H54 (cell line): ENCODE measurements around the gene FGF16.
"Not testable (repeated sequence)": the region's sequence is repeated elsewhere in the genome, so short reads cannot be mapped to it uniquely, and the experiment has no call there.

ENCODE experiments used
- DNase-seq: peaks from one replicate; pipeline ENCODE4 v3.0.0; 2011; ENCODE audit warnings: low spot score, mixed read lengths; ENCODE audit not compliant: insufficient read length
- FAIRE-seq: peaks from 3 replicates; lab custom pipeline; 2011; peaks lifted over from hg19 to GRCh38; lab: Jason Lieb, UNC
- POLR2A ChIP-seq: IDR thresholded peaks from 2 replicates; pipeline ENCODE4 v1.6.1; 2011; ENCODE audit warnings: low read depth, mild to moderate bottlenecking, low read length

FGF16 gene

GRCh38 chrX:77446908-77447652, at the start of gene FGF16:
Gene FGF16, plus strand, starts transcription at chrX:77447389. Its CDS starts 286 bp downstream, at chrX:77447675.
- no peak for TF ChIP-seq POLR2A
- FAIRE-seq (no peak), DNase-seq (no peak)

- TF ChIP-seq POLR2A = no peak
- DNase-seq = no peak
- FAIRE-seq = no peak
These were observed 48.7 kb upstream of the FGF16 start for GRCh38 chrX:77398330-77398954.

GRCh38 chrX:77404419-77404818, 42.8 kb upstream of the FGF16 start:
- DNase-seq (no peak), FAIRE-seq (no peak)
- TF ChIP-seq POLR2A = no peak

GRCh38 chrX:77407821-77408220, 39.4 kb upstream of the FGF16 start:
- DNase-seq, FAIRE-seq: not testable (repeated sequence)

- DNase-seq (no peak), FAIRE-seq (no peak)
- TF ChIP-seq POLR2A = no peak
These were observed 34.6 kb upstream of the FGF16 start for GRCh38 chrX:77412631-77413030.

- no peak for DNase-seq
- FAIRE-seq = no peak
- TF ChIP-seq POLR2A = no peak
These were observed 32.0 kb upstream of the FGF16 start for GRCh38 chrX:77415161-77415560.

- no peak for TF ChIP-seq POLR2A
- FAIRE-seq (no peak), DNase-seq (no peak)
These were observed 31.3 kb upstream of the FGF16 start for GRCh38 chrX:77415882-77416281.

GRCh38 chrX:77422891-77423648, 24.1 kb upstream of the FGF16 start:
- no peak for TF ChIP-seq POLR2A
- FAIRE-seq (no peak), DNase-seq (no peak)

- FAIRE-seq (no peak), DNase-seq (no peak)
- TF ChIP-seq POLR2A = no peak
These were observed 20.4 kb upstream of the FGF16 start for GRCh38 chrX:77426811-77427210.

GRCh38 chrX:77427611-77428010, 19.6 kb upstream of the FGF16 start:
- no peak for FAIRE-seq
- DNase-seq = no peak
- no peak for TF ChIP-seq POLR2A

GRCh38 chrX:77428551-77428950, 18.6 kb upstream of the FGF16 start:
- FAIRE-seq (no peak), DNase-seq (no peak)
- TF ChIP-seq POLR2A = no peak

GRCh38 chrX:77431227-77431626, 16.0 kb upstream of the FGF16 start:
- FAIRE-seq (no peak), DNase-seq (no peak)
- TF ChIP-seq POLR2A = no peak

GRCh38 chrX:77433001-77433400, 14.2 kb upstream of the FGF16 start:
- DNase-seq (no peak), FAIRE-seq (no peak)
- no peak for TF ChIP-seq POLR2A

- no peak for TF ChIP-seq POLR2A
- no peak for DNase-seq
- FAIRE-seq = no peak
These were observed 12.2 kb upstream of the FGF16 start for GRCh38 chrX:77434962-77435361.
